OCI-LY7 (cell line): Measurements from ENCODE around the gene CATSPERZ. TPM values are rescaled to one million over a fixed set of nuclear protein-coding genes. Genes with fewer than 3 reads are reported as not detected.

Experiments used
- BruUV-seq: library from RNA; stranded (reverse); fragments of 400-500 nt; replicated peaks from 2 replicates; lab custom pipeline; 2021; lab: Mats Ljungman, UMichigan
- CTCF ChIA-PET: fragments of 300-600 bp; sonication (Branson Sonifier 250); formaldehyde crosslinking; loops from one replicate; lab custom pipeline; 2022; ENCODE audit warnings: antibody characterized with exemption; ENCODE audit not compliant: unreplicated experiment; lab: Charles Lee
- POLR2A ChIA-PET: fragments of 300-600 bp; sonication (Branson Sonifier 250); formaldehyde crosslinking; loops from one replicate; lab custom pipeline; 2022; ENCODE audit warnings: antibody characterized with exemption; lab: Charles Lee
- DNase-seq: peaks from one replicate; pipeline ENCODE4 v3.0.0-alpha.2; 2015; ENCODE audit warnings: low spot score
- H2AFZ ChIP-seq: fragments of 200-600 bp; sonication (generic), shearing (Covaris generic); 2 replicates; pipeline ENCODE4 v1.6.1; 2014; ENCODE audit warnings: mild to moderate bottlenecking, antibody characterized with exemption, low read length, moderate library complexity
- H3K27ac ChIP-seq: fragments of 200-600 bp; sonication (generic); 2 replicates; pipeline ENCODE4 v1.5.1; 2014; ENCODE audit warnings: mixed run types, low read depth, mild to moderate bottlenecking, moderate library complexity, low read length, inconsistent platforms; ENCODE audit not compliant: poor library complexity, severe bottlenecking
- H3K36me3 ChIP-seq: fragments of 200-600 bp; sonication (generic); 2 replicates; pipeline ENCODE4 v1.6.1; 2014; ENCODE audit warnings: mild to moderate bottlenecking, antibody characterized with exemption, low read length, moderate library complexity, mixed read lengths; ENCODE audit not compliant: insufficient read depth
- H3K4me1 ChIP-seq: fragments of 200-600 bp; sonication (generic); 2 replicates; pipeline ENCODE4 v1.5.1; 2014; ENCODE audit warnings: mild to moderate bottlenecking, low read length; ENCODE audit not compliant: insufficient read depth, poor library complexity, severe bottlenecking
- H3K4me2 ChIP-seq: fragments of 200-600 bp; sonication (generic); 2 replicates; pipeline ENCODE4 v1.6.1; 2014; ENCODE audit warnings: mild to moderate bottlenecking, low read length
- H3K4me3 ChIP-seq: fragments of 200-600 bp; sonication (generic); 2 replicates; pipeline ENCODE4 v1.5.1; 2014; ENCODE audit warnings: mild to moderate bottlenecking, low read depth, low read length; ENCODE audit not compliant: poor library complexity, severe bottlenecking
- H3K79me2 ChIP-seq: fragments of 200-600 bp; sonication (generic); 2 replicates; pipeline ENCODE4 v1.6.1; 2016; ENCODE audit warnings: low read depth, mild to moderate bottlenecking, low read length, moderate library complexity, mixed read lengths; ENCODE audit not compliant: insufficient read depth
- H3K9me2 ChIP-seq: fragments of 200-600 bp; sonication (generic); 2 replicates; pipeline ENCODE4 v1.6.1; 2016; ENCODE audit warnings: mild to moderate bottlenecking, low read length, mixed read lengths; ENCODE audit not compliant: insufficient read depth
- H3K9me3 ChIP-seq: fragments of 200-600 bp; sonication (generic); 2 replicates; pipeline ENCODE4 v1.6.1; 2014; ENCODE audit warnings: mild to moderate bottlenecking, mixed run types, low read length, mixed read lengths
- H4K20me1 ChIP-seq: fragments of 200-600 bp; sonication (generic); 2 replicates; pipeline ENCODE4 v1.6.1; 2014; ENCODE audit warnings: mild to moderate bottlenecking, antibody characterized with exemption, low read length, moderate library complexity, mixed read lengths; ENCODE audit not compliant: insufficient read depth
- EZH2phosphoT487 ChIP-seq: fragments of 200-600 bp; sonication (generic); IDR thresholded peaks from 2 replicates; pipeline ENCODE4 v1.6.1; 2018; ENCODE audit warnings: low read depth, borderline replicate concordance, mild to moderate bottlenecking, mixed run types, antibody characterized with exemption, low read length, moderate library complexity, mixed read lengths
- intact Hi-C: fragments of 100-400 bp; cut with micrococcal nuclease; formaldehyde crosslinking; loops from one replicate; pipeline ENCODE4 v1.10.0; 2022; ENCODE audit not compliant: unreplicated experiment
- total RNA-seq, 2 experiments: library from RNA; depleted of rRNA in 1 of 2; stranded (reverse); fragments of >200 nt in 1 of 2; shearing (Covaris generic) in 1 of 2; gene quantifications; 2 replicates each; pipeline ENCODE4 v1.2.3, GENCODE V29; 2014 to 2022
- TF ChIP-seq, protein P1 (sequence below): fragments of 200-600 bp; sonication (generic); conservative IDR thresholded peaks from 2 replicates; pipeline ENCODE4 v1.5.1; 2014; ENCODE audit warnings: mild to moderate bottlenecking, antibody characterized with exemption, low read length, moderate library complexity, mixed read lengths

The CATSPERZ gene
- total RNA-seq, 2 experiments from 2014 or later, result 0.38 TPM; not detected in 1

DNA sequence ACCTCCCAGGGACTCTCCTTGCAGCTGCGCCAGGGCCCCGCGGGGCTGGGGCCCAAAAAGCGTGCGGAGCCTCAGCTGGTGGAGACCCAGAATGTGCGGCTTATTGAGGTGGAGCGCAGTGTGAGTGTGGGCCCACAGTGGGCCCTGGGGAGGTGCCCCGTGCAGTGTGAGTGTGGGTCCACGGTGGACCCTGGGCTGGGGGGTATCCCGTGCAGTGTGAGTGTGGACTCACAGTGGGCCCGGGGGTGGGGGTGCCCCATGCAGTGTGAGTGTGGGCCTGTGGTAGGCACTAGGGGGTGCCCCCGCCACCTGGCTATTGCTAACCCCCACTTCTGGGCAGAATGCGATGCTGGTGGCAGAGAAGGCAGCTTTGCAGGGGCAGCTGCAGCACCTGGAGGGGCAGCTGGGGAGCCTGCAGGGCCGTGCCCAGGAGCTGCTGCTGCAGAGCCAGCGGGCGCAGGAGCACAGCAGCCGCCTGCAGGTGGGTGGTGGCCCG lies 51.0 kb downstream of the CATSPERZ start:
- no TSS peak for BruUV-seq
- Histone ChIP-seq H3K4me3 (no peak overlapping the region), H3K4me1 (peaks cover 17% of the 10 kb centered on the region), H2AFZ (no peak overlapping the region), H3K36me3 (peaks cover 12% of the 10 kb centered on the region; the same call in 1 of the 2 replicates), H3K4me2 (no peak overlapping the region), H4K20me1 (no peaks in the 10 kb centered on the region), H3K9me2 (no peaks in the 10 kb centered on the region), H3K79me2 (no peaks in the 10 kb centered on the region), H3K9me3 (no peaks in the 10 kb centered on the region), H3K27ac (no peak overlapping the region)
- intact Hi-C loops, result no loop called here
- DNase-seq, result no peak
- CTCF ChIA-PET, result no interaction called here
- POLR2A ChIA-PET, result interaction anchor here (1.5 kb wide), 1 partner anchor 34 kb away, joined by 4 read pairs; the partner anchor contains the start of genes PRDX5 and TRMT112
- no peak for TF ChIP-seq EZH2phosphoT487
- TF ChIP-seq, protein P1, sequence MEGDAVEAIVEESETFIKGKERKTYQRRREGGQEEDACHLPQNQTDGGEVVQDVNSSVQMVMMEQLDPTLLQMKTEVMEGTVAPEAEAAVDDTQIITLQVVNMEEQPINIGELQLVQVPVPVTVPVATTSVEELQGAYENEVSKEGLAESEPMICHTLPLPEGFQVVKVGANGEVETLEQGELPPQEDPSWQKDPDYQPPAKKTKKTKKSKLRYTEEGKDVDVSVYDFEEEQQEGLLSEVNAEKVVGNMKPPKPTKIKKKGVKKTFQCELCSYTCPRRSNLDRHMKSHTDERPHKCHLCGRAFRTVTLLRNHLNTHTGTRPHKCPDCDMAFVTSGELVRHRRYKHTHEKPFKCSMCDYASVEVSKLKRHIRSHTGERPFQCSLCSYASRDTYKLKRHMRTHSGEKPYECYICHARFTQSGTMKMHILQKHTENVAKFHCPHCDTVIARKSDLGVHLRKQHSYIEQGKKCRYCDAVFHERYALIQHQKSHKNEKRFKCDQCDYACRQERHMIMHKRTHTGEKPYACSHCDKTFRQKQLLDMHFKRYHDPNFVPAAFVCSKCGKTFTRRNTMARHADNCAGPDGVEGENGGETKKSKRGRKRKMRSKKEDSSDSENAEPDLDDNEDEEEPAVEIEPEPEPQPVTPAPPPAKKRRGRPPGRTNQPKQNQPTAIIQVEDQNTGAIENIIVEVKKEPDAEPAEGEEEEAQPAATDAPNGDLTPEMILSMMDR, result no peak

DNA sequence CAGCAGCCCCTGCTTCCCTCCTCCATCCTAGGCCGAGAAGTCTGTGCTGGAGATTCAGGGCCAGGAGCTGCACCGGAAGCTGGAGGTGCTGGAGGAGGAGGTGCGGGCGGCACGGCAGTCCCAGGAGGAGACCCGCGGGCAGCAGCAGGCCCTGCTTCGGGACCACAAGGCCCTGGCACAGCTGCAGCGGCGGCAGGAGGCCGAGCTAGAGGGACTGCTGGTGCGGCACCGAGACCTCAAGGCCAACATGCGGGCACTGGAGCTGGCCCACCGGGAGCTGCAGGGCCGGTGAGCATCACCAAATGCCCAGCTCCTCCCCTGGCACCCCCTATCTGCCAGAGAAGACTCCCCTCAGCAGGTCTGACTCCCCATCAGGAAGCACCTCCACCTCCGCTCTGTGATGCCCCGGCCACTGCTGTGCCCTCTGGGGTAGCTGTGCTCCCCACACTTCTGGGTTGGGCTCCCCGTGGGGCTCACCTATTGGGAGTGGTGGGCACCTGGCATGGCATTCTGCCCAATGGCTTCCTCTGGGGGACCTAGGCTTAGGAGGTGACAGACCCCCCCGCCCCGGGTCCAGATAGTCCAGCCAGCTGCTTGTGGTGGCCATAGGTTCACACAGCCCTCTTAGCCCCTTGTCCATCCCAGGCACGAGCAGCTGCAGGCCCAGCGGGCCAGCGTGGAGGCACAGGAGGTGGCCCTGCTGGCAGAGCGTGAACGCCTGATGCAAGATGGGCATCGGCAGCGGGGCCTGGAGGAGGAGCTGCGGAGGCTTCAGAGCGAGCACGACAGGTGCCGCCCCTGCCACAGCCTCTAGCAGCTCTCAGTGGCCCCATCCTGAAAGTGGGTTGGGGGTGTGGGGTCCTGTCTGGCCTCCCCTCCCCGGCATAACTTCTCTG lies 52.2 kb downstream of the CATSPERZ start:
- H3K9me3 ChIP-seq, result no peaks in the 10 kb centered on the region

More for the DNA sequence above, 52.2 kb downstream of the CATSPERZ start:
- Histone ChIP-seq H3K4me1 (peaks cover 17% of the 10 kb centered on the region), H3K79me2 (no peaks in the 10 kb centered on the region), H3K4me2 (no peak overlapping the region), H4K20me1 (no peaks in the 10 kb centered on the region), H3K9me2 (no peaks in the 10 kb centered on the region), H3K36me3 (peaks cover 11% of the 10 kb centered on the region; the same call in 1 of the 2 replicates), H2AFZ (no peak overlapping the region), H3K27ac (no peak overlapping the region), H3K4me3 (no peak overlapping the region)
- DNase-seq, result no peak
- intact Hi-C loops, result no loop called here
- ChIA-PET POLR2A (interaction anchor here (0.5 kb wide), 1 partner anchor 43 kb away, joined by 4 read pairs; no protein-coding TSS in a partner anchor), CTCF (interaction anchor here (0.5 kb wide), 1 partner anchor 709 kb away, joined by 3 read pairs; no protein-coding TSS in a partner anchor)
- TF ChIP-seq EZH2phosphoT487, result no peak
- TF ChIP-seq, protein P1, result no peak
- no TSS peak for BruUV-seq
